T-cell (primary cell): ENCODE data around the gene OR4C6. TPM values are rescaled to one million over a fixed set of nuclear protein-coding genes. Genes with fewer than 3 reads are reported as not detected.

ENCODE experiments used
- ATAC-seq, 4 experiments: fragments of 200-7000 bp in 3 of 4; fragments of 150-1000 bp in 1 of 4; cut with Tn5 transposase; replicated peaks in 1 of 4; 1 replicate in 3 of 4; 2 replicates in 1 of 4; pipeline ENCODE4 v1.10.0; 2021; ENCODE audit warnings: moderate library complexity in 3 of 4, mild to moderate bottlenecking in 2 of 4, moderate number of reproducible peaks in 1 of 4
- CTCF ChIA-PET, 2 donors: fragments of 300-600 bp; sonication (Branson Sonifier 250); formaldehyde crosslinking; loops; one replicate each; lab custom pipeline; 2022; ENCODE audit warnings: antibody characterized with exemption in 2 of 2; lab: Charles Lee
- POLR2A ChIA-PET, 2 donors: fragments of 300-600 bp; sonication (Branson Sonifier 250); formaldehyde crosslinking; loops; one replicate each; lab custom pipeline; 2022; ENCODE audit warnings: antibody characterized with exemption in 2 of 2; lab: Charles Lee
- DNase-seq, 35 experiments: peaks; one replicate each; pipeline versions ENCODE4 v3.0.0 to v3.0.0-alpha.2; 2013 to 2023
- H3K27ac ChIP-seq: one replicate; pipeline ENCODE4 v1.5.1; 2013; ENCODE audit warnings: low read length
- H3K27me3 ChIP-seq, 2 experiments: replicated peaks in 1 of 2; 1 replicate in 1 of 2; 2 replicates in 1 of 2; pipeline versions ENCODE4 v1.6.1 to v1.7.0; 2013; ENCODE audit warnings: low read length in 1 of 2, mixed read lengths in 1 of 2; ENCODE audit not compliant: control insufficient read depth in 2 of 2, insufficient read depth in 2 of 2; ENCODE audit errors: extremely low read depth in 1 of 2
- H3K36me3 ChIP-seq, 2 donors: 1 replicate in 1 of 2; 2 replicates in 1 of 2; pipeline versions ENCODE4 v1.6.1 to v1.7.0; 2013; ENCODE audit warnings: low read length in 1 of 2; ENCODE audit not compliant: control insufficient read depth in 2 of 2, insufficient read depth in 1 of 2; ENCODE audit errors: extremely low read depth in 1 of 2
- H3K4me1 ChIP-seq, 2 experiments: 1 replicate in 1 of 2; 2 replicates in 1 of 2; pipeline versions ENCODE4 v1.6.1 to v1.7.0; 2013; ENCODE audit warnings: low read length in 2 of 2, mixed read lengths in 1 of 2; ENCODE audit not compliant: insufficient read depth in 2 of 2, control insufficient read depth in 1 of 2; ENCODE audit errors: extremely low read depth in 1 of 2
- H3K4me3 ChIP-seq, 2 donors: 1 replicate in 1 of 2; 2 replicates in 1 of 2; pipeline versions ENCODE4 v1.5.1 to v1.7.0; 2013; ENCODE audit warnings: mild to moderate bottlenecking in 2 of 2, low read length in 1 of 2, moderate library complexity in 1 of 2; ENCODE audit not compliant: control insufficient read depth in 1 of 2; ENCODE audit errors: extremely low read depth in 1 of 2
- H3K9me3 ChIP-seq: 2 replicates; pipeline ENCODE4 v1.7.0; 2013
- H3K27ac Mint-ChIP-seq, 2 donors: one replicate each; pipeline ENCODE4 v1.8.0; 2020 to 2021; ENCODE audit warnings: mild to moderate bottlenecking in 2 of 2, mixed read lengths in 2 of 2
- H3K27me3 Mint-ChIP-seq, 2 donors: one replicate each; pipeline ENCODE4 v1.8.0; 2021 to 2022; ENCODE audit warnings: mixed read lengths in 2 of 2
- H3K36me3 Mint-ChIP-seq: one replicate; pipeline ENCODE4 v1.8.0; 2021; ENCODE audit warnings: mixed read lengths
- H3K4me1 Mint-ChIP-seq, 3 donors: one replicate each; pipeline ENCODE4 v1.8.0; 2020 to 2022; ENCODE audit warnings: mixed read lengths in 3 of 3, mild to moderate bottlenecking in 1 of 3
- H3K4me3 Mint-ChIP-seq, 3 donors: one replicate each; pipeline ENCODE4 v1.8.0; 2020 to 2022; ENCODE audit warnings: mild to moderate bottlenecking in 3 of 3, mixed read lengths in 3 of 3, moderate library complexity in 3 of 3
- H3K9me3 Mint-ChIP-seq, 3 donors: one replicate each; pipeline ENCODE4 v1.8.0; 2020 to 2022; ENCODE audit warnings: mixed read lengths in 3 of 3
- WGBS: methylation state at CpG from one replicate; pipeline ENCODE4 v1.1.5; 2013; ENCODE audit warnings: missing lambda C conversion rate; ENCODE audit not compliant: insufficient coverage; 5-methylcytosine and 5-hydroxymethylcytosine counted together
- total RNA-seq, 35 experiments: library from RNA in 6 of 35; stranded (reverse) in 6 of 35; fragments of 120-200 nt in 1 of 35; gene quantifications; one replicate each; pipeline versions ENCODE4 v1.2.1 to v1.2.4 and lab custom pipeline; 2013 to 2026

The OR4C6 gene
- total RNA-seq, 5 donors from 2014 or later (not counting 1 experiment from before 2014, with no cell fraction given) = not detected

DNA sequence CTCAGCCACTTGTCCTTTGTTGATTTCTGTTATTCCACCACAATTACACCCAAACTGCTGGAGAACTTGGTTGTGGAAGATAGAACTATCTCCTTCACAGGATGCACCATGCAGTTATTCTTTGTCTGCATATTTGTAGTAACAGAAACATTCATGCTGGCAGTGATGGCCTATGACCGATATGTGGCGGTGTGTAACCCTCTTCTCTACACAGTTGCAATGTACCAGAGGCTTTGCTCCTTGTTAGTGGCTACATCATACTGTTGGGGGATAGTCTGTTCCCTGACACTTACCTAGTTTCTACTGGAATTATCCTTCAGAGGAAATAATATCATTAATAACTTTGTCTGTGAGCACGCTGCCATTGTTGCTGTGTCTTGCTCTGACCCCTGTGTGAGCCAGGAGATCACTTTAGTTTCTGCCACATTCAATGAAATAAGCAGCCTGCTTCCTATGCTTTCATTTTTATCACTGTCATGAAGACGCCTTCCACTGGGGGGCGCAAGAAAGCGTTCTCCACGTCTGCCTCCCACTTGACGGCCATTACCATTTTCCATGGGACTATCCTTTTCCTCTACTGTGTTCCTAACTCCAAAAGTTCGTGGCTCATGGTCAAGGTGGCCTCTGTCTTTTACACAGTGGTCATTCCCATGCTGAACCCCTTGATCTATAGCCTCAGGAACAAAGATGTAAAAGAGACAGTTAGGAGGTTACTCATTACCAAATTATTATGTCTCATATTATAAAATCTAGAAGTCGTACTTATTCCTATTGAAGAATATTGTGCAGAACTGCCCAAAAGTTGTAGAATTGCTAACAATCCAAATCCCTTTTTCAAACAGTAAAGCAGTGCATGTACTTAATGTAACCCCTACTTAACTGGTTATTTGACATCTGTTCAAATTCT is 53.2 kb downstream of the OR4C6 start:
- Mint-ChIP-seq H3K36me3 (no peaks in the 10 kb centered on the region), H3K9me3 (peaks cover 0 to 16% (median 3%) of the 10 kb centered on the region in 3 donors), H3K4me3 (no peak overlapping the region), H3K4me1 (no peaks in the 10 kb centered on the region), H3K27ac (no peak overlapping the region), H3K27me3 (no peaks in the 10 kb centered on the region)
- Histone ChIP-seq H3K27ac (no peak overlapping the region), H3K4me3 (no peak overlapping the region), H3K36me3 (no peaks in the 10 kb centered on the region), H3K4me1 (no peaks in the 10 kb centered on the region), H3K27me3 (no peaks in the 10 kb centered on the region), H3K9me3 (no peaks in the 10 kb centered on the region)
- DNase-seq (no peak), ATAC-seq (no peak)
- ChIA-PET CTCF (no interaction called here), POLR2A (no interaction called here)
- 20% methylated on average over 6 of the region's 10 CpGs for WGBS

Other genes starting within 250 kb of the OR4C6 start
- not detected for gene OR4C15, start 107.7 kb upstream of the OR4C6 start, total RNA-seq
- gene OR4C16, start 90.1 kb upstream of the OR4C6 start, total RNA-seq = not detected
- gene OR4C11, start 54.6 kb upstream of the OR4C6 start, total RNA-seq = not detected
- not detected for gene OR4P4, start 27.1 kb upstream of the OR4C6 start, total RNA-seq
- not detected for gene OR4S2, start 13.9 kb upstream of the OR4C6 start, total RNA-seq
- not detected for gene OR5D13, start 111.2 kb downstream of the OR4C6 start, total RNA-seq
- not detected for gene OR5D14, start 133.4 kb downstream of the OR4C6 start, total RNA-seq
- gene OR5L1, start 149.2 kb downstream of the OR4C6 start, total RNA-seq = not detected
- not detected for gene OR5D18, start 157.4 kb downstream of the OR4C6 start, total RNA-seq
- not detected for gene OR5L2, start 165.0 kb downstream of the OR4C6 start, total RNA-seq
- not detected for gene OR5D16, start 176.6 kb downstream of the OR4C6 start, total RNA-seq
- gene TRIM51, start 221.1 kb downstream of the OR4C6 start, total RNA-seq = not detected